Bronchial epithelial cell (primary cell): Measurements from ENCODE around the gene CPLX3. TPM values are rescaled to one million over a fixed set of nuclear protein-coding genes. Genes with fewer than 3 reads are reported as not detected.

Experiments used
- DNase-seq: peaks from one replicate; pipeline ENCODE4 v3.0.0-alpha.2; 2010; ENCODE audit warnings: low read depth
- FAIRE-seq: peaks from 2 replicates; lab custom pipeline; 2011; peaks lifted over from hg19 to GRCh38; lab: Jason Lieb, UNC
- H3K27me3 ChIP-seq: 2 replicates; pipeline ENCODE4 v1.5.1; 2011; ENCODE audit warnings: low read length; ENCODE audit not compliant: control insufficient read depth, insufficient read depth
- H3K36me3 ChIP-seq: 2 replicates; pipeline ENCODE4 v1.5.1; 2011; ENCODE audit warnings: low read length; ENCODE audit not compliant: control insufficient read depth, insufficient read depth
- H3K4me3 ChIP-seq: 2 replicates; pipeline ENCODE4 v1.5.1; 2011; ENCODE audit warnings: mild to moderate bottlenecking, low read depth, low read length, control low read depth
- total RNA-seq: library from RNA; depleted of rRNA; stranded (reverse); fragments of >200 nt; gene quantifications from 2 replicates; pipeline ENCODE4 v1.2.1, GENCODE V29; 2014
- TF ChIP-seq, protein P1 (sequence below): IDR thresholded peaks from 2 replicates; pipeline ENCODE4 v1.5.1; 2011; ENCODE audit warnings: mild to moderate bottlenecking, moderate library complexity, low read length, control low read depth, inconsistent platforms; ENCODE audit not compliant: insufficient read depth, severe bottlenecking

Gene CPLX3
- total RNA-seq, 1 donor from 2014 or later, result not detected

DNA sequence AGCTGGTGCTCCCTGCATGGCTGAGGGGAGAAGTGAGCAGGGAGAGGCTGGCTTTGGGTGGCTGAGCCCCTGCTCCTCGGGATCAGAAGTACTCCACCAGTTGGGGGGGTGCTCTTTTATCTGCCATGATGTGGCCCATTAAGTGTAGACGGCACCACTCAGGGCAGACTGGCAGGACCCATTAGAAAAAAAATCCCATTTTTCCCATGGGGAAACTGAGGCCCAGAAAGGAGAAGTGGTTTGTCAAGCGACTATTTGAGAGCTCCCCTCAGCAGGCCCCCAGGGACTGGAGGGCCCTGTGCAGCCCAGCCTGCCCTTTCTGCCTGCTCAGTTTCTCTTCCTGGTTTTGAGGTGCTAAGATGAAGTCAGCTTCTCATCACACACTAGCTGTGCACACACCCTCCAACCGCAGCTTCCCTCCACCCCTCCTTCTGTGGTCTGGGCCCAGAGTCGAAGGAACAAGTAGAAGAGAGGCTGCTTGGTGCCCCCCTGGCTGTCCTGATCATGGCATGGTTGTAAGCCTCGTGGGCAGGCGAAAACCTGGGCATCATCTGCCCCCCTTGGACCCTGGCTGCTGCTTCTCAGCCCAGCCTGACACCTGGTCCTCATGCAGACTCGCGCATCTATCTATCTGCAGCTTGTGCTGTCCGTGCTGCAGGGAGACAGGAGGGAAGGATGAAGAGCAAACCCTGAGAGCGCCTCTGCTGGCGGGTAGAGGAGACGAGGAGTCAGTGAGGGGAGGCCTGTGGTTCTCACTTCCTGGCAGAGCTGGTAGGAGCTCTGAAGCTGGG lies 39.0 kb upstream of the CPLX3 start:
- no peak for FAIRE-seq
- peak; percentile 58 for DNase-seq
- no peaks in the 10 kb centered on the region for H3K27me3 ChIP-seq
- no peak overlapping the region for H3K4me3 ChIP-seq
- TF ChIP-seq, protein P1, sequence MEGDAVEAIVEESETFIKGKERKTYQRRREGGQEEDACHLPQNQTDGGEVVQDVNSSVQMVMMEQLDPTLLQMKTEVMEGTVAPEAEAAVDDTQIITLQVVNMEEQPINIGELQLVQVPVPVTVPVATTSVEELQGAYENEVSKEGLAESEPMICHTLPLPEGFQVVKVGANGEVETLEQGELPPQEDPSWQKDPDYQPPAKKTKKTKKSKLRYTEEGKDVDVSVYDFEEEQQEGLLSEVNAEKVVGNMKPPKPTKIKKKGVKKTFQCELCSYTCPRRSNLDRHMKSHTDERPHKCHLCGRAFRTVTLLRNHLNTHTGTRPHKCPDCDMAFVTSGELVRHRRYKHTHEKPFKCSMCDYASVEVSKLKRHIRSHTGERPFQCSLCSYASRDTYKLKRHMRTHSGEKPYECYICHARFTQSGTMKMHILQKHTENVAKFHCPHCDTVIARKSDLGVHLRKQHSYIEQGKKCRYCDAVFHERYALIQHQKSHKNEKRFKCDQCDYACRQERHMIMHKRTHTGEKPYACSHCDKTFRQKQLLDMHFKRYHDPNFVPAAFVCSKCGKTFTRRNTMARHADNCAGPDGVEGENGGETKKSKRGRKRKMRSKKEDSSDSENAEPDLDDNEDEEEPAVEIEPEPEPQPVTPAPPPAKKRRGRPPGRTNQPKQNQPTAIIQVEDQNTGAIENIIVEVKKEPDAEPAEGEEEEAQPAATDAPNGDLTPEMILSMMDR, result peak; percentile 76
- H3K36me3 ChIP-seq, result peaks cover 4% of the 10 kb centered on the region

DNA sequence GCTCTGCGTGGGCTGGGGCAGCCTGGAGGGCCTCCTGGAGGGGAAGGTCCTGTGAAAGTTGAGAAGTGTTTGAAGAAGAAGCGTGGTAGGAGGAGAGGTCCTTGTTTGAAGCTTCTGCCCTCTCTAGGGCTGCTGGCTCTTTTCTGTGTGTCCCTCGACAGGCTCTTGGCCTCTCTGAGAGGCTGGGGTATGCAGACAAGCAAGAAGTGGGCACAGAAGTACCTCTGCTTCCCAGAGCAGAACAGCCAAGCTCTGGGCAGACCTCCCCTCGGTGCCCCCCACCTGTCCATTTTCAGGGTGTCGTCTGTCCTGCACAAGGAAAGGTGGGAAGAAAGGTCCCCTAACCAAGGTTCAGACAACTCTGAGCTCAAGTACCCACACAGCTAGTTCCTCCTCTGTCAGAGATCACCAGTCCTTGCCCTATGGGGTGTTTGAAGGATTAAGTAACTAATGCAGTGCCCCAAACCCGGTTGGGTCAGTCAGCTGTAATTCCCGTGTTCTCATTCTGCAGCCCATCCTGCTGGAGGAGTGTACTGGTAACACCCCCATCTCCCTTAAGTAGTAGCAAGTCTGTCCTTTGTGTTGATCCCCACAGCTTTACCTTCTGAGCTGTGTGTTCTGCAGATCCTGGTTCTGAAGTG lies 38.3 kb upstream of the CPLX3 start:
- TF ChIP-seq, protein P1, result no peak
- Histone ChIP-seq H3K36me3 (peaks cover 4% of the 10 kb centered on the region), H3K27me3 (no peaks in the 10 kb centered on the region), H3K4me3 (no peak overlapping the region)
- DNase-seq (no peak), FAIRE-seq (no peak)

DNA sequence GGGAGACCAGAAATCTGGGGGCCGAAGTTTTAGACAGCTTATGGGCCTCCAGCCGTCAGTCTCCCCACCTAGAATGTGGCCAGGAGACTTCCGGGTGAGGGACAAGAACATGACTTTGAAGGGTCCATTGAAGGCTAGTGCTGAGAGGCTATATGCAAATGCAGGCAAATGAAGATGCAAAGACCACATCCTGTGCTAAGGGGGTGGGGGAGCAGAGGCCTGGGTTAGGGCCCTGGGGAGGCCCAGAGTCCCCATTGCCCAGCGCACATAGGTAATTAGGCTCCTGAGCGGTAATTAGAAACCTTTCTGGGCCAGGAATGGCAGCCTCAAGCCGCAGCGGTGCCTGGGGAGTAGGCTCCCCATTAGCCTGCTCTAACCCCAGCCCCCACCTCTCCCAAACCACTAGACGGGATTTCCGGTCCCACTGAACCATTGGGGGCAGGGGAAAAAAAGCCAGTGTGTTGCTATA lies 37.7 kb upstream of the CPLX3 start:
- Histone ChIP-seq H3K36me3 (peaks cover 6% of the 10 kb centered on the region), H3K4me3 (no peak overlapping the region), H3K27me3 (no peaks in the 10 kb centered on the region)
- DNase-seq (no peak), FAIRE-seq (no peak)
- TF ChIP-seq, protein P1, result no peak

DNA sequence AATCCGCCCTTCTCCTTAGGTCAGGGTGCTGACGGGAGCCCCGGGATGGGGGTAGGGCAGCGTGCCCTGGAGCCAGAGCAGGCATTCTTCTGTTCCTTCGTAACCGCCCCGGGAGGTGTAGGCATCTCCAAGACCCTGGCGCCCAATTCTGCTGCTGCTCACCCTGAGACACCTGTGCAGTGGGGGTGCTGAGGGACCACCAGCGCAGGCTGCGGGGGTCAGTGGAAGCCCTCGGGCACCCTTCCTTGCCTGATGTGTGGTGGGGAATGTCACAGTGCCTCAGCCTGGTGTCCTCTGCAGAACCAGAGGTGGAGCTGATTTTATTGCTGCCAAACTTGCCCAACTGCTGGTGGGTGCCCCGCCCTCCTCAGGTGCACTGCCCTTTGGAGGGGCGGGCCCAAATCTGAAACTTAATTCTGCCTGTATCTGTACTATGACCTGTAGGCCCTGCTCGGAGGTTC lies 37.2 kb upstream of the CPLX3 start:
- TF ChIP-seq, protein P1, result no peak
- DNase-seq, result no peak
- Histone ChIP-seq H3K27me3 (no peaks in the 10 kb centered on the region), H3K36me3 (peaks cover 3% of the 10 kb centered on the region), H3K4me3 (no peak overlapping the region)
- FAIRE-seq, result no peak

DNA sequence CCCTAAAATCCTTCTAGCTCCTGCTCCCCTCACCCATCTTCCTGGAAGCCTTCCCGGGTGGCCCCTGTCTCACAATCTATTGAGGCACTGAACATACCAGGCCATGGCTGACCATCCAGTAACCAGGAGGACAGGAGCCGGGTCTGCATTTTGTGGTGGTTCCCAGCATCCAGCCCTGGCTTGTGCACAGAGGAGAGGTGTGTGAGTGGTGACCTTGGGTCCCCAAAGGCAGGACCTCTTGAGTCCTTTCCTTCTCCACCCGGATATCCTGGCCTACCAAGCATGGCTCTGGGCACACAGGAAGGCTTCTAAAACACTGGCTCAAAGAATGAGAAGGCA lies 36.7 kb upstream of the CPLX3 start:
- no peak for FAIRE-seq
- TF ChIP-seq, protein P1, result no peak
- Histone ChIP-seq H3K27me3 (no peaks in the 10 kb centered on the region), H3K4me3 (no peak overlapping the region), H3K36me3 (peaks cover 3% of the 10 kb centered on the region)
- DNase-seq, result no peak
